GM19238 (cell line): ENCODE data around the gene ZKSCAN1.
A peak's percentile ranks its signal among the peaks of the same experiment; 100 is the strongest.

Experiments used
- DNase-seq: peaks from one replicate; pipeline ENCODE4 v3.0.0; 2011; ENCODE audit warnings: low spot score; ENCODE audit not compliant: insufficient read length

Gene ZKSCAN1

GRCh38 chr7:100079024-100079560, 63.7 kb downstream of the ZKSCAN1 start:
- DNase-seq, result no peak

DNA sequence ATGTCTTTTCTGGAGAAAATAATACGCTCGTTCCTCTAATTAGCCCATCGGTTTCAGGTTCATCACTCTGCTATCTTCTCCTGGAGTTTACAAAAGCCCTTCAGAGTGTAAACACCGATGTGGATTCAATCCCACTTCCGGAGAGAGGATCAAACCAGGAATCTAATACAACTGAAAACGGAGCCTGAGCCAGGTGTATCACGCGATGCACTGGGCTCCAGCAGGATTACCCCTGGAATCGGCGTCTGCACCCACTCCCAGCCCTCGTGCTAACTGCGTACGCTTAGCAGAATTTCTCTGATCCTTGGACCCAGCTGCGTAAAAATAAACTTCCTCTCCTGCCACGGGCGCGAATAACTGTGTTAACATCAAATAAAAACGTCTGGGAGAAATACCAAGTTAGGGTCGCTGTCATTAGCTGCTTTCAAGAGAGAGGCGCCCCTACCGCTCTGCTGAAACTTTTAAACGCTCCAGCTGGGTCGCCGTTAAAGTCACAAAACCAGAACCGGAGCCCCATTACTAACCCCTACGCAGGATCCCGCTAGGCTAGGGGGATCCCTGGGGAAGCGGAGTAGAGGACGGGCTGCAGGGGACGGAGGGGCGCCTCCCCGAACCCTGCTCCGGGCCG, 65.6 kb downstream of the ZKSCAN1 start:
- no peak for DNase-seq

DNA sequence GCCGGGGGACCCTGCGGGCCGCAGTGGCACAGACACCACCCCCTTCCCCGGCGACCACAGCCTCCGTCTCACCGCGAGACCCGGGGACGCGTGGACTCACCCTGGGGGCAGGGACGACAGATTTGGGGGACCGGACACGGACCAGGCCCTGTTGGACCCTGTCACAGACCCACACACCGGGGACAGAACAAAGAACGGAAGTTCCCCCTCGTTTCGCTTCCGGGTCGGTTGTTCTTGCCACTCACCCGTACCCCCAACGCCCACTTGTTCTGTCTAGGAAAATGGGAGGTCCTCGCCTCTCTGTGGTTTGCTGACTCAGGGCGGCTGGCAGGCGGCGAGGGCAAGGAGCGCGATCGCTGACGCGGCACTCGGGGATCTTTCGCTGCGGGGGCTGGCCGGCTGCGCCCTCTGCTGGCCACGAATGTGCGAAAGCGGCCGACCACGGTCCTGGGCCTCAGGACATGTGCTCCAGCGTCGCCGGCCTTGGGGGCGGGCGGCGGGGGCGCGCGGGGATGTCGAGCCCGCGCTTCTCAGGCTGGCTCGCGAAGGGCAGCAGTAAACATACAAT, 66.2 kb downstream of the ZKSCAN1 start, which contains the start of gene ZNF3:
Gene ZNF3 (minus strand): TSS at position 189 of the 568 bp plus-strand sequence. CDS start 4,366 bp downstream, outside the sequence.
- peak; percentile 86 for DNase-seq

- DNase-seq, result no peak
Observed at GRCh38 chr7:100082978-100083377, 67.6 kb downstream of the ZKSCAN1 start.

DNA sequence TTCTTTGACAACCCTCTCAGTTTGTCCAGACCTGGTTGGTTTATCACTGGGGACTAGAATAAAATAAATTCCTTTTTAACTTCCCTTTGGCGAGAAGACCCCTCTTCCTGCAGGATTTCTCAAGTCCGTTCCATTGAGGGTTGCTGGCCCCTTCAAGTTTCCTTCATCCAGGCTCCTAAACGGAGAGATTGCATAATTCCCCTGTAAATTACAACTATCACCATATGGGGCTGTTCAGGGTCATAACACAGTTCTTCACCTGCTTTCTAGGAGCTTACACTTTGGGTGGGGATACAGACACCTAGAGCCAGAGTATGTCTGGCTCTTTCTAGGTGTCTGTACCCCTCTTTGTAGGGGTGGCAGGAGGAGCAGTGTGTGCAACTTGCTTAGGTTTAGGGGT, 70.1 kb downstream of the ZKSCAN1 start:
- DNase-seq, result no peak

DNA sequence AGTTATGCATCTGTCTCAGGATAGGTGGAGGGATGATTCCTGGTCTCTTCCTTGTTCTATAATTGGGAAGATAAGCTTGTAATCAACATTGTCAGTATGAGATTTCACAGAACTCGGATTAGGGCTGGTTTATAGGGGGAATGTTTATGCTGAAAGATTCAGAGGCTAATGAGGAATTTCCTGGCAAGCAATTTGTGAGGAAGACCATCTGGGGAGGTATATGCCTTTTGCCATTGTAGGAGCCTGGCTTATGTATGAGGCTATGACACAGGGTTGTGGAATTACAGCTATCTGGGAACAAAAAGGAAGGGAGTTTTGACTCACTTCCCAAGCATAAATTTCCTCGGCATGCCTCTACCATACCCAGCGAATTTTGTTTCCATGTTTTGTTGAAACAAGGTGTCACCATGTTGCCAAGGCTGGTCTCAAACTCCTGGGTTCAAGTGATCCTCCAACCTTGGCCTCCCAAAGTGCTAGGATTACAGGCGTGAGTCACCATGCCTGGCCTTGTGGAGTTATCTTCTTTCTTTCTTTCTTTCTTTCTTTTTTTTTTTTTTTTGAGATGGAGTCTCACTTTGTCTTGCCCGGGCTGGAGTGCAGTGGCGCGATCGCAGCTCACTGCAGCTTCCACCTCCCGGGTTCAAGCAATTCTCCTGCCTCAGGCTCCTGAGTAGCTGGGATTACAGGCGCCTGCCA, 71.8 kb downstream of the ZKSCAN1 start:
- no peak for DNase-seq

GRCh38 chr7:100088095-100088620, 72.8 kb downstream of the ZKSCAN1 start:
- no peak for DNase-seq

DNA sequence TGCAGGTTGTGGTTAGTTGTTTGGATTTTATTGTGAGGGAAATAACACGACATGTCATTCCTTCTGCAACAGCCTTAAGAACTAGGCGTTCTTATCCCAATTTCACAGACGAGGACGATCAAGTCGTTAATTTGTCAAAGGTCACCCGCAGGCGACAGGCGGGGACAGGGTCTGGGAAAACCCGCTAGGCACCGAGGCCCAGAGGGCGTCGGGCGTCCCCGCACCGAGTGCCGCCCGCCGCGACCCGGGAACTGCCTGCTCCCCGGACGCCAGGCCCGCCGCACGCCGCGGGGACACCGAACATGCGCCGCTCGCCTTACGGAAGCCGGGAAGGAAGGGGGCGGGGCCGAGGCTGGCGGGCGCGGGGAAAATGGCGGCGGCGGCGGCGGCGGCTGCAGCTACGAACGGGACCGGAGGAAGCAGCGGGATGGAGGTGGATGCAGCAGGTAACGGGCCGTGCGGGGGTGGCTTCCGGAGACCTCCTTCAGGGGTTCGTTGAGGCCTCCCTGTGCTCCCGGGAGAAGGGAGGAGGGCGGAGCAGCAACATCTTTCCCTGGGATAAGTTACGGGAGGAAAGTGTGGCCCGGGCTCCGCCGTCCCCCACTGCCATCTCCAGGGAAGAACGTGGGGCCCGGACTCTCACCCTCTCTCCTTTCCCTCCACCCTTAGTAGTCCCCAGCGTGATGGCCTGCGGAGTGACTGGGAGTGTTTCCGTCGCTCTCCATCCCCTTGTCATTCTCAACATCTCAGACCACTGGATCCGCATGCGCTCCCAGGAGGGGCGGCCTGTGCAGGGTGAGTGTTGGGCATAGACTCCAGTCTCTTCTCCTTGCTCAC, 73.4 kb downstream of the ZKSCAN1 start, which contains the start of gene COPS6:
Gene COPS6 (plus strand): TSS at position 349 of the 837 bp plus-strand sequence. CDS start 22 bp downstream, at position 371.
- peak; percentile 79 for DNase-seq

DNA sequence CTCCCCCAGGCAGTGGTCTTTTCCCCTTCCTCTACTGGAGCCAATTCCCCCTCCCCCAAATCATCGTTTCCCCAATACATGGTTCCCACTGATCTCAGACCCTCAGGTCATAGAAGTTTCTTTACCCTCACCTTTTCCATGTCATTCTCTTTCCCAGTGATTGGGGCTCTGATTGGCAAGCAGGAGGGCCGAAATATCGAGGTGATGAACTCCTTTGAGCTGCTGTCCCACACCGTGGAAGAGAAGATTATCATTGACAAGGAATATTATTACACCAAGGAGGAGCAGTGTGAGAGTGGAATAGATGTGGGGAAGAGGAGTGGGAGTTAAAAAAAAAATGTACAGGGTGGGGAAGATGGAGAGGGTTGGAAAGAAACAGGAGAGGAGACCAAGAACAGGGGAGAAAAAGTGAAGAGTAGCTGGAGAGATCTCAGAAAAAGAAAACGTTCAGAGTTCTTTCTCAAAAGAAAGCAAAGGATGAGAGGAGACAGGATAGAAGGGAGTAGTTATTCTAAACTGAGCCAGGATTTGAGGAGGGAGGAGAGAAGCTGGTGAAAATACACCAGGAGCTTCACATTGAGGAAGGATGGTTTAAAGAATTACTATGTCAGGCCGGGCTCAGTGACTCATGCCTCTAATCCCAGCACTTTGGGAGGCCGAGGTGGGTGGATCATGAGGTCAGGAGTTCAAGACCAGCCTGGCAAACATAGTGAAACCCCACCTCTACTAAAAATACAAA, 74.2 kb downstream of the ZKSCAN1 start:
- DNase-seq, result no peak

- DNase-seq, result no peak
Observed at GRCh38 chr7:100090527-100091410, 75.4 kb downstream of the ZKSCAN1 start.
